Stomach (tissue), 9 donors: Measurements from ENCODE around the gene SUPT20H. TPM values are rescaled to one million over a fixed set of nuclear protein-coding genes. Genes with fewer than 3 reads are reported as not detected.
A peak's percentile ranks its signal among the peaks of the same experiment; 100 is the strongest.

ENCODE experiments used
- DNase-seq, 2 donors: peaks; one replicate each; pipeline versions ENCODE4 v3.0.0 to v3.0.0-alpha.2; 2013 to 2019
- H3K27ac ChIP-seq, 5 donors: fragments of 200-600 bp in 4 of 5; sonication (generic) in 4 of 5; one replicate each; pipeline ENCODE4 v1.5.1; 2013 to 2019; ENCODE audit warnings: mild to moderate bottlenecking in 1 of 5, moderate library complexity in 1 of 5
- H3K27me3 ChIP-seq, 3 donors: fragments of 200-600 bp; sonication (generic); one replicate each; pipeline ENCODE4 v1.5.1; 2017 to 2019; ENCODE audit warnings: mixed run types in 1 of 3
- H3K36me3 ChIP-seq, 4 donors: fragments of 200-600 bp; sonication (generic); 1 replicate in 3 of 4; 2 replicates in 1 of 4; pipeline ENCODE4 v1.5.1; 2016 to 2019
- H3K4me1 ChIP-seq, 4 donors: fragments of 200-600 bp; sonication (generic); one replicate each; pipeline ENCODE4 v1.5.1; 2016 to 2019
- H3K4me3 ChIP-seq, 4 donors: fragments of 200-600 bp; sonication (generic) in 3 of 4; one replicate each; pipeline ENCODE4 v1.5.1; 2016 to 2019; ENCODE audit warnings: mild to moderate bottlenecking in 1 of 4
- H3K9me3 ChIP-seq, 4 donors: fragments of 200-600 bp; sonication (generic); one replicate each; pipeline ENCODE4 v1.5.1; 2016 to 2019
- EP300 ChIP-seq: sonication (generic); formaldehyde crosslinking; IDR thresholded peaks from one replicate; pipeline ENCODE4 v1.6.1; 2017; ENCODE audit warnings: antibody characterized with exemption
- POLR2A ChIP-seq, 4 donors: fragments of 450-650 bp; IDR thresholded peaks; one replicate each; pipeline ENCODE4 v1.6.1; 2016; ENCODE audit warnings: antibody characterized with exemption in 4 of 4, control low read depth in 2 of 4, mild to moderate bottlenecking in 1 of 4, moderate library complexity in 1 of 4
- POLR2AphosphoS5 ChIP-seq, 3 donors: sonication (generic); formaldehyde crosslinking; IDR thresholded peaks; one replicate each; pipeline ENCODE4 v1.6.1; 2016; ENCODE audit warnings: antibody characterized with exemption in 3 of 3
- WGBS, 5 donors: extraction: QIAGEN DNeasy Blood & Tissue Kit in 3 of 5; methylation state at CpG; one replicate each; pipeline versions ENCODE4 v1.1.5 to v1.1.7; 2013 to 2018; 5-methylcytosine and 5-hydroxymethylcytosine counted together
- intact Hi-C: fragments of 100-400 bp; cut with DNase I; formaldehyde crosslinking; loops from one replicate; pipeline ENCODE4 v1.15.1; 2023; ENCODE audit warnings: low total_unique reads
- polyA plus RNA-seq, 3 donors: library from polyadenylated mRNA; stranded (reverse); fragments of 200-250 nt; gene quantifications; one replicate each; pipeline ENCODE4 v1.2.3, GENCODE V29; 2013
- total RNA-seq, 5 donors: library from RNA; depleted of rRNA; stranded (reverse); fragments of >200 nt; gene quantifications; one replicate each; pipeline versions ENCODE4 v1.1.0 to v1.2.3, GENCODE V29; 2014 to 2016
- TF ChIP-seq, protein P1 (sequence below), 7 experiments: fragments of 450-650 bp in 4 of 7; fragments of 200-600 bp in 3 of 7; sonication (generic) in 3 of 7; IDR thresholded peaks; one replicate each; pipeline ENCODE4 v1.5.1; 2016 to 2019; ENCODE audit warnings: antibody characterized with exemption in 7 of 7, control low read depth in 2 of 7, mild to moderate bottlenecking in 1 of 7
- donor health status: healthy with polysubstance abuse.
- donor health status: Bipolar disorder and iron deficiency.
- donor health status: healthy.

SUPT20H gene
- total and polyA plus RNA-seq, 8 donors = 16.9 to 152 (median 57.2) TPM

DNA sequence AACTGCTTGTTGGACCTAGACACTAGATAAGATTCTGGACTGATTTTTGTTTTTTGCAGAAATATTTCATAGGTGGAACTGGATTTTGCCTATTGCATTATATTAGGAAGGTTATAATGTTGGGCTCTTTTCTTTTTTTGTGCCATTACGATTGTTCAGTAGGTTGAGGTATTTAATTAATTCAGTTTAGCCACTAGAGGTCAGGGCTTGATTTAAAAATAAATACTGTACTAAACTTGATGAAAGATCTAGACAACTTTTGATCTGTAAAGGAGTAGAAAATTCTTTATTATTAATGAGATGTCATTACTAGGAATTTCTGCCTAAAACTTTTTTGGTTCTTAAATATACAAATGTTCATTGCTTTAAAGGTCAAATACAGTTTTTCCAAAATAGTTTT, 15.2 kb upstream of the SUPT20H start:
- Histone ChIP-seq H3K4me3 (no peak overlapping the region), H3K36me3 (no peaks in the 10 kb centered on the region), H3K4me1 (no peaks in the 10 kb centered on the region), H3K27me3 (no peaks in the 10 kb centered on the region), H3K27ac (no peak overlapping the region), H3K9me3 (no peaks in the 10 kb centered on the region)
- DNase-seq = peak in 1 of 2 donors; percentile 51
- WGBS, 5 donors = 0 to 5% (median 0%) methylated on average over 1 of the region's 1 CpG
- intact Hi-C loops = no loop called here
- TF ChIP-seq, protein P1, sequence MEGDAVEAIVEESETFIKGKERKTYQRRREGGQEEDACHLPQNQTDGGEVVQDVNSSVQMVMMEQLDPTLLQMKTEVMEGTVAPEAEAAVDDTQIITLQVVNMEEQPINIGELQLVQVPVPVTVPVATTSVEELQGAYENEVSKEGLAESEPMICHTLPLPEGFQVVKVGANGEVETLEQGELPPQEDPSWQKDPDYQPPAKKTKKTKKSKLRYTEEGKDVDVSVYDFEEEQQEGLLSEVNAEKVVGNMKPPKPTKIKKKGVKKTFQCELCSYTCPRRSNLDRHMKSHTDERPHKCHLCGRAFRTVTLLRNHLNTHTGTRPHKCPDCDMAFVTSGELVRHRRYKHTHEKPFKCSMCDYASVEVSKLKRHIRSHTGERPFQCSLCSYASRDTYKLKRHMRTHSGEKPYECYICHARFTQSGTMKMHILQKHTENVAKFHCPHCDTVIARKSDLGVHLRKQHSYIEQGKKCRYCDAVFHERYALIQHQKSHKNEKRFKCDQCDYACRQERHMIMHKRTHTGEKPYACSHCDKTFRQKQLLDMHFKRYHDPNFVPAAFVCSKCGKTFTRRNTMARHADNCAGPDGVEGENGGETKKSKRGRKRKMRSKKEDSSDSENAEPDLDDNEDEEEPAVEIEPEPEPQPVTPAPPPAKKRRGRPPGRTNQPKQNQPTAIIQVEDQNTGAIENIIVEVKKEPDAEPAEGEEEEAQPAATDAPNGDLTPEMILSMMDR (IDR thresholded peaks at IDR 0.05) = peak in 2 of 7 experiments; percentile 36 to 51
- TF ChIP-seq POLR2AphosphoS5 (IDR thresholded peaks at IDR 0.05) = no peak

DNA sequence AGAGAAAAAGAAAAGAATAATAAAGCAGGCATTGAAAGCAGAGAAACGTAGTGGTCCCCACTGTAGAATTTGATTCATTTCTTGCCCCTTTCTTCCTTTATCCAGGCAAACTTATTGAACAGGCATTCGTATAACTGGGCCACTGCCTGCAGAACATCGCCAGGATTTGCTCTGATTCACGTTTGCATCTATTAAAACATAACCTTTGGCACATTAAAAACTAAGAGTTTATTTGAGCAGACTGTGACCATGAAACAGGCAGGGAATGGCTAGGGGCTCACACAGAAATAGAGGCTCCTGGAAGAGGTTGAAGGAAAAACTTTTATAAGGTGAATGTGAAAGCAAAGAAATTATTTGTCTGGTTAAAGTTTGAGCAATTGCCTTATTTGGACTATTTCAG, 12.5 kb upstream of the SUPT20H start:
- TF ChIP-seq, protein P1 (IDR thresholded peaks at IDR 0.05) = no peak
- TF ChIP-seq POLR2AphosphoS5 (IDR thresholded peaks at IDR 0.05) (no peak), EP300 (no peak), POLR2A (IDR thresholded peaks at IDR 0.05) (no peak)
- 32 to 53% (median 43%) methylated on average over 4 of the region's 4 CpGs for WGBS, 5 donors
- Histone ChIP-seq H3K4me1 (no peaks in the 10 kb centered on the region), H3K27ac (no peak overlapping the region), H3K4me3 (no peak overlapping the region), H3K27me3 (no peaks in the 10 kb centered on the region), H3K9me3 (no peaks in the 10 kb centered on the region), H3K36me3 (no peaks in the 10 kb centered on the region)
- no peak for DNase-seq
- intact Hi-C loops = no loop called here

GRCh38 chr13:37070956-37071355, 11.5 kb upstream of the SUPT20H start:
- 82 to 92% (median 86%) methylated on average over 7 of the region's 7 CpGs for WGBS, 5 donors
- intact Hi-C loops = no loop called here
- Histone ChIP-seq H3K9me3 (no peaks in the 10 kb centered on the region), H3K4me3 (no peak overlapping the region), H3K36me3 (no peaks in the 10 kb centered on the region), H3K27ac (no peak overlapping the region), H3K27me3 (no peaks in the 10 kb centered on the region), H3K4me1 (no peaks in the 10 kb centered on the region)
- no peak for DNase-seq
- TF ChIP-seq POLR2A (IDR thresholded peaks at IDR 0.05) (no peak), POLR2AphosphoS5 (IDR thresholded peaks at IDR 0.05) (no peak), EP300 (no peak)
- TF ChIP-seq, protein P1 (IDR thresholded peaks at IDR 0.05) = no peak

- intact Hi-C loops = no loop called here
- H3K27me3 ChIP-seq = no peaks in the 10 kb centered on the region
- H3K36me3 ChIP-seq = no peaks in the 10 kb centered on the region
- DNase-seq = no peak
- H3K27ac ChIP-seq = no peak overlapping the region
- H3K9me3 ChIP-seq = no peaks in the 10 kb centered on the region
- no peak for TF ChIP-seq POLR2AphosphoS5 (IDR thresholded peaks at IDR 0.05)
- TF ChIP-seq EP300 = no peak
- TF ChIP-seq, protein P1 (IDR thresholded peaks at IDR 0.05) = no peak
- no peak for TF ChIP-seq POLR2A (IDR thresholded peaks at IDR 0.05)
- H3K4me1 ChIP-seq = no peaks in the 10 kb centered on the region
- 78 to 87% (median 86%) methylated on average over 6 to 9 of the region's 9 CpGs for WGBS, 5 donors
- no peak overlapping the region for H3K4me3 ChIP-seq
Measured at GRCh38 chr13:37070145-37070695, 10.7 kb upstream of the SUPT20H start.
